GM11168 (cell line): ENCODE data around the gene PDGFA.

Source experiments
- in situ Hi-C: fragments of 300-500 bp; cut with MboI; formaldehyde crosslinking; loops from one replicate; pipeline ENCODE4 v1.12.0; 2022; ENCODE audit warnings: low sequenced_read_pairs; ENCODE audit not compliant: unreplicated experiment

PDGFA gene

GRCh38 chr7:520503-521161 lies 986 bp upstream of the PDGFA start:
- in situ Hi-C loops, result no loop called here

- in situ Hi-C loops, result no loop called here
These were observed 789 bp downstream of the PDGFA start for GRCh38 chr7:518630-519483.

- in situ Hi-C loops, result no loop called here
These were observed 1.6 kb downstream of the PDGFA start for GRCh38 chr7:517774-518629.

- in situ Hi-C loops, result no loop called here
These were observed 2.8 kb downstream of the PDGFA start for GRCh38 chr7:516606-517456.

GRCh38 chr7:516216-516605 lies 3.4 kb downstream of the PDGFA start:
- in situ Hi-C loops, result no loop called here

- in situ Hi-C loops, result no loop called here
These were observed 4.0 kb downstream of the PDGFA start for GRCh38 chr7:515628-516027.

GRCh38 chr7:514651-515598 lies 4.7 kb downstream of the PDGFA start:
- in situ Hi-C loops, result no loop called here

- in situ Hi-C loops, result no loop called here
These were observed 5.4 kb downstream of the PDGFA start for GRCh38 chr7:514242-514641.

GRCh38 chr7:513521-514166 lies 6.0 kb downstream of the PDGFA start:
- in situ Hi-C loops, result no loop called here

- in situ Hi-C loops, result no loop called here
These were observed 6.9 kb downstream of the PDGFA start for GRCh38 chr7:512541-513311.

- in situ Hi-C loops, result no loop called here
These were observed 7.5 kb downstream of the PDGFA start for GRCh38 chr7:512146-512510.

- in situ Hi-C loops, result no loop called here
These were observed 8.0 kb downstream of the PDGFA start for GRCh38 chr7:511476-512145.

GRCh38 chr7:510782-511281 lies 8.8 kb downstream of the PDGFA start:
- in situ Hi-C loops, result no loop called here

GRCh38 chr7:510131-510481 lies 9.5 kb downstream of the PDGFA start:
- in situ Hi-C loops, result no loop called here

- in situ Hi-C loops, result no loop called here
These were observed 10.1 kb downstream of the PDGFA start for GRCh38 chr7:509426-510130.

- in situ Hi-C loops, result no loop called here
These were observed 11.0 kb downstream of the PDGFA start for GRCh38 chr7:508461-509170.
